Measurements from ENCODE around the gene ZFR.

The ZFR gene

DNA sequence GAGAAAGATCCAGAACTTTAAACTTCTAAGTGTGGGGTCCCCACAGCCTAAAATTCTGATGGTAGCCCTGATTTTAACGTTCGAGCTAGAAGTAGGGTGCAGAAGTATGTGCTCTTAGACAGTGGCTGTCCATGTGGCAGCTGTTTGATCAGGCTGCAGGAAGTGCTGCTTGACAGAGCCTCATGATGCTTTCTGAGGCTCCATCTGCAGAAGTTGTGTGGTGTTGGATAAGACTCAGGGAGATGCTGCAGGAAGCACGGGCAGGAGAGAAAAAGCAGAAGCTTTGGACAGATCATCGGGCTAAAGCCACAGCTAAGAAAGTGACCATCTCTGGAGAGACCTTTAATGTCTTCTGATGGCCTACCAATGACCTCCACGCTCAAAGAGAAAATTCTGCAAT is 139.9 kb downstream of the ZFR start:
- TF ChIP-seq ARNTL (CRISPR knock-in tag; IDR thresholded peaks at IDR 0.05; ENCODE audit: borderline replicate concordance, low read depth) = no peak
- no peak for TF ChIP-seq RARB (CRISPR knock-in tag; IDR thresholded peaks at IDR 0.05)
- TF ChIP-seq, protein P1, sequence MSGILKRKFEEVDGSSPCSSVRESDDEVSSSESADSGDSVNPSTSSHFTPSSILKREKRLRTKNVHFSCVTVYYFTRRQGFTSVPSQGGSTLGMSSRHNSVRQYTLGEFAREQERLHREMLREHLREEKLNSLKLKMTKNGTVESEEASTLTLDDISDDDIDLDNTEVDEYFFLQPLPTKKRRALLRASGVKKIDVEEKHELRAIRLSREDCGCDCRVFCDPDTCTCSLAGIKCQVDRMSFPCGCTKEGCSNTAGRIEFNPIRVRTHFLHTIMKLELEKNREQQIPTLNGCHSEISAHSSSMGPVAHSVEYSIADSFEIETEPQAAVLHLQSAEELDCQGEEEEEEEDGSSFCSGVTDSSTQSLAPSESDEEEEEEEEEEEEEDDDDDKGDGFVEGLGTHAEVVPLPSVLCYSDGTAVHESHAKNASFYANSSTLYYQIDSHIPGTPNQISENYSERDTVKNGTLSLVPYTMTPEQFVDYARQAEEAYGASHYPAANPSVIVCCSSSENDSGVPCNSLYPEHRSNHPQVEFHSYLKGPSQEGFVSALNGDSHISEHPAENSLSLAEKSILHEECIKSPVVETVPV (CRISPR knock-in tag; IDR thresholded peaks at IDR 0.05) = no peak
- TF ChIP-seq TCF4 (CRISPR knock-in tag; IDR thresholded peaks at IDR 0.05; ENCODE audit: borderline replicate concordance) = no peak
- no peak for TF ChIP-seq TOX (CRISPR knock-in tag; IDR thresholded peaks at IDR 0.05; ENCODE audit: borderline replicate concordance)
- TF ChIP-seq, protein P2, sequence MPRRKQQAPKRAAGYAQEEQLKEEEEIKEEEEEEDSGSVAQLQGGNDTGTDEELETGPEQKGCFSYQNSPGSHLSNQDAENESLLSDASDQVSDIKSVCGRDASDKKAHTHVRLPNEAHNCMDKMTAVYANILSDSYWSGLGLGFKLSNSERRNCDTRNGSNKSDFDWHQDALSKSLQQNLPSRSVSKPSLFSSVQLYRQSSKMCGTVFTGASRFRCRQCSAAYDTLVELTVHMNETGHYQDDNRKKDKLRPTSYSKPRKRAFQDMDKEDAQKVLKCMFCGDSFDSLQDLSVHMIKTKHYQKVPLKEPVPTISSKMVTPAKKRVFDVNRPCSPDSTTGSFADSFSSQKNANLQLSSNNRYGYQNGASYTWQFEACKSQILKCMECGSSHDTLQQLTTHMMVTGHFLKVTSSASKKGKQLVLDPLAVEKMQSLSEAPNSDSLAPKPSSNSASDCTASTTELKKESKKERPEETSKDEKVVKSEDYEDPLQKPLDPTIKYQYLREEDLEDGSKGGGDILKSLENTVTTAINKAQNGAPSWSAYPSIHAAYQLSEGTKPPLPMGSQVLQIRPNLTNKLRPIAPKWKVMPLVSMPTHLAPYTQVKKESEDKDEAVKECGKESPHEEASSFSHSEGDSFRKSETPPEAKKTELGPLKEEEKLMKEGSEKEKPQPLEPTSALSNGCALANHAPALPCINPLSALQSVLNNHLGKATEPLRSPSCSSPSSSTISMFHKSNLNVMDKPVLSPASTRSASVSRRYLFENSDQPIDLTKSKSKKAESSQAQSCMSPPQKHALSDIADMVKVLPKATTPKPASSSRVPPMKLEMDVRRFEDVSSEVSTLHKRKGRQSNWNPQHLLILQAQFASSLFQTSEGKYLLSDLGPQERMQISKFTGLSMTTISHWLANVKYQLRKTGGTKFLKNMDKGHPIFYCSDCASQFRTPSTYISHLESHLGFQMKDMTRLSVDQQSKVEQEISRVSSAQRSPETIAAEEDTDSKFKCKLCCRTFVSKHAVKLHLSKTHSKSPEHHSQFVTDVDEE (CRISPR knock-in tag; IDR thresholded peaks at IDR 0.05) = no peak
- ATAC-seq = no peak
